ENCODE results near the gene SNU13. TPM values are rescaled to one million over a fixed set of nuclear protein-coding genes. Genes with fewer than 3 reads are reported as not detected.

SNU13 gene
- total and polyA plus RNA-seq, 3 donors from 2014 or later: 155 to 302 (median 180) TPM

DNA sequence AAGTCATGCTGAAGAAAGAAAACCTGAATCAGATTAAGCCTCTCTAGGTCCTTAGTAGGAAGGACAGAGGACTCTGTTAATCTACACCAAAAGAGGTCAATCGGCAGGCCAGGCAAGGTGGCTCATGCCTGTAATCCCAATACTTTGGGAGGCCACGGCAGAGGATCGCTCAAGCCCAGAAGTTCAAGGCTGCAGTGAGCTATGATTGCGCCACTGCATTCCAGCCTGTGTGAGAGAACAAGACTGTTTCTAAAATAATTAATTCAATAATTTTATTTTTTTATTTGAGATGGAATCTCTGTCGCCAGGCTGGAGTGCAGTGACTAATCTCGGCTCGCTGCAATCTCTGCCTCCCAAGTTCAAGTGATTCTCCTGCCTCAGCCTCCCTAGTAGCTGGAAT is 63.1 kb downstream of the SNU13 start:
- Histone ChIP-seq H3K27ac (no peak overlapping the region), H3K9me3 (no peaks in the 10 kb centered on the region), H3K27me3 (no peaks in the 10 kb centered on the region), H3K4me1 (peaks cover 8% of the 10 kb centered on the region), H3K4me3 (no peak overlapping the region), H3K36me3 (ENCODE audit: low read depth, missing control alignments) (no peaks in the 10 kb centered on the region)
- DNase-seq: no peak
- 93 to 95% methylated on average over 7 of the region's 7 CpGs for WGBS, 2 donors
- TF ChIP-seq, protein P1, sequence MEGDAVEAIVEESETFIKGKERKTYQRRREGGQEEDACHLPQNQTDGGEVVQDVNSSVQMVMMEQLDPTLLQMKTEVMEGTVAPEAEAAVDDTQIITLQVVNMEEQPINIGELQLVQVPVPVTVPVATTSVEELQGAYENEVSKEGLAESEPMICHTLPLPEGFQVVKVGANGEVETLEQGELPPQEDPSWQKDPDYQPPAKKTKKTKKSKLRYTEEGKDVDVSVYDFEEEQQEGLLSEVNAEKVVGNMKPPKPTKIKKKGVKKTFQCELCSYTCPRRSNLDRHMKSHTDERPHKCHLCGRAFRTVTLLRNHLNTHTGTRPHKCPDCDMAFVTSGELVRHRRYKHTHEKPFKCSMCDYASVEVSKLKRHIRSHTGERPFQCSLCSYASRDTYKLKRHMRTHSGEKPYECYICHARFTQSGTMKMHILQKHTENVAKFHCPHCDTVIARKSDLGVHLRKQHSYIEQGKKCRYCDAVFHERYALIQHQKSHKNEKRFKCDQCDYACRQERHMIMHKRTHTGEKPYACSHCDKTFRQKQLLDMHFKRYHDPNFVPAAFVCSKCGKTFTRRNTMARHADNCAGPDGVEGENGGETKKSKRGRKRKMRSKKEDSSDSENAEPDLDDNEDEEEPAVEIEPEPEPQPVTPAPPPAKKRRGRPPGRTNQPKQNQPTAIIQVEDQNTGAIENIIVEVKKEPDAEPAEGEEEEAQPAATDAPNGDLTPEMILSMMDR (IDR thresholded peaks at IDR 0.05): no peak
- no peak for TF ChIP-seq POLR2A (IDR thresholded peaks at IDR 0.05)
- intact Hi-C loops (cut with DNase I; ENCODE audit: low total_unique reads): no loop called here

Small RNA genes lying within 50 kb of the gene (small RNA-seq; reads per million reads assigned to genes)
- gene HMGN2P10: 0 reads per million in 2 donors
- 0 reads per million in 2 donors for gene RF00019
- gene RNU6-476P: 0 reads per million in 2 donors
- 0 reads per million in 2 donors for gene RNU6ATAC22P

Other genes starting within 250 kb of the SNU13 start
- 10 to 100 TPM; 35.4 to 41.7 TPM for gene TOB2, start 242.1 kb downstream of the SNU13 start, total RNA-seq
- 32.7 TPM for gene TOB2, start 242.1 kb downstream of the SNU13 start, polyA plus RNA-seq (ENCODE audit: insufficient read depth, low read depth, low replicate concordance)
- gene PHF5A, start 220.2 kb downstream of the SNU13 start, total RNA-seq: 10 to 100 TPM; 33.7 to 35.1 TPM
- 42.8 TPM for gene PHF5A, start 220.2 kb downstream of the SNU13 start, polyA plus RNA-seq (ENCODE audit: insufficient read depth, low read depth, low replicate concordance)
- gene ACO2, start 219.8 kb downstream of the SNU13 start, total RNA-seq: 100 to 1,000 TPM; 133 to 178 TPM
- 113 TPM for gene ACO2, start 219.8 kb downstream of the SNU13 start, polyA plus RNA-seq (ENCODE audit: insufficient read depth, low read depth, low replicate concordance)
- gene POLR3H, start 144.4 kb downstream of the SNU13 start, total RNA-seq: 10 to 100 TPM; 23.3 to 24.6 TPM
- 38.9 TPM for gene POLR3H, start 144.4 kb downstream of the SNU13 start, polyA plus RNA-seq (ENCODE audit: insufficient read depth, low read depth, low replicate concordance)
- gene CSDC2, start 127.9 kb downstream of the SNU13 start, total RNA-seq: 10 to 100 TPM; 76.5 to 87.0 TPM
- 50.1 TPM for gene CSDC2, start 127.9 kb downstream of the SNU13 start, polyA plus RNA-seq (ENCODE audit: insufficient read depth, low read depth, low replicate concordance)
- 10 to 100 TPM; 44.4 to 45.7 TPM for gene PMM1, start 99.0 kb downstream of the SNU13 start, total RNA-seq
- gene PMM1, start 99.0 kb downstream of the SNU13 start, polyA plus RNA-seq (ENCODE audit: insufficient read depth, low read depth, low replicate concordance): 82.2 TPM
- gene DESI1, start 67.8 kb downstream of the SNU13 start, total RNA-seq: 10 to 100 TPM; 45.3 to 62.6 TPM
- 103 TPM for gene DESI1, start 67.8 kb downstream of the SNU13 start, polyA plus RNA-seq (ENCODE audit: insufficient read depth, low read depth, low replicate concordance)
- 100 to 1,000 TPM; 290 to 317 TPM for gene XRCC6, start 67.6 kb downstream of the SNU13 start, total RNA-seq
- gene XRCC6, start 67.6 kb downstream of the SNU13 start, polyA plus RNA-seq (ENCODE audit: insufficient read depth, low read depth, low replicate concordance): 621 TPM
- 100 to 1,000 TPM in 1 of 2 donors, 10 to 100 TPM in 1; 47.6 to 103 TPM for gene MEI1, start 10.6 kb upstream of the SNU13 start, total RNA-seq
- 43.5 TPM for gene MEI1, start 10.6 kb upstream of the SNU13 start, polyA plus RNA-seq (ENCODE audit: insufficient read depth, low read depth, low replicate concordance)
- 10 to 100 TPM; 12.8 to 20.8 TPM for gene CCDC134, start 111.8 kb upstream of the SNU13 start, total RNA-seq
- 15.6 TPM for gene CCDC134, start 111.8 kb upstream of the SNU13 start, polyA plus RNA-seq (ENCODE audit: insufficient read depth, low read depth, low replicate concordance)
- 100 to 1,000 TPM in 1 of 2 donors, 10 to 100 TPM in 1; 79.8 to 119 TPM for gene SREBF2, start 144.2 kb upstream of the SNU13 start, total RNA-seq
- gene SREBF2, start 144.2 kb upstream of the SNU13 start, polyA plus RNA-seq (ENCODE audit: insufficient read depth, low read depth, low replicate concordance): 59.7 TPM
- gene SHISA8, start 226.2 kb upstream of the SNU13 start, total RNA-seq: 1 to 10 TPM; 1.3 to 1.4 TPM
- gene SHISA8, start 226.2 kb upstream of the SNU13 start, polyA plus RNA-seq (ENCODE audit: insufficient read depth, low read depth, low replicate concordance): not detected
- 1 to 10 TPM in 1 of 2 donors, under 1 TPM in 1; 0.56 to 1.9 TPM for gene TNFRSF13C, start 237.9 kb upstream of the SNU13 start, total RNA-seq
- gene TNFRSF13C, start 237.9 kb upstream of the SNU13 start, polyA plus RNA-seq (ENCODE audit: insufficient read depth, low read depth, low replicate concordance): 0.69 TPM